GM08714 (cell line): ENCODE measurements around the gene PLEKHM1.

Experiments used
- H3K4me3 ChIP-seq: fragments of 200-500 bp; sonication (Bioruptor generic); 2 replicates; pipeline ENCODE4 v1.5.1; 2014; ENCODE audit warnings: mild to moderate bottlenecking, low read length, inconsistent platforms
- ZNF274 ChIP-seq: IDR thresholded peaks from 2 replicates; pipeline ENCODE4 v1.6.1; 2012; ENCODE audit warnings: mild to moderate bottlenecking, low read depth, low read length

PLEKHM1 gene

GRCh38 chr17:45396496-45397205 lies 93.9 kb downstream of the PLEKHM1 start:
- TF ChIP-seq ZNF274 = no peak
- H3K4me3 ChIP-seq = no peak overlapping the region

- TF ChIP-seq ZNF274 = no peak
- no peak overlapping the region for H3K4me3 ChIP-seq
These were observed 94.7 kb downstream of the PLEKHM1 start for GRCh38 chr17:45395569-45396415.

GRCh38 chr17:45394913-45395568 lies 95.5 kb downstream of the PLEKHM1 start:
- no peak overlapping the region for H3K4me3 ChIP-seq
- no peak for TF ChIP-seq ZNF274

- TF ChIP-seq ZNF274 = no peak
- H3K4me3 ChIP-seq = no peak overlapping the region
These were observed 96.0 kb downstream of the PLEKHM1 start for GRCh38 chr17:45394564-45394912.

GRCh38 chr17:45394091-45394490 lies 96.4 kb downstream of the PLEKHM1 start:
- H3K4me3 ChIP-seq = no peak overlapping the region
- no peak for TF ChIP-seq ZNF274

GRCh38 chr17:45393411-45393810 lies 97.1 kb downstream of the PLEKHM1 start:
- H3K4me3 ChIP-seq = no peak overlapping the region
- TF ChIP-seq ZNF274 = no peak

GRCh38 chr17:45391918-45392317 lies 98.6 kb downstream of the PLEKHM1 start:
- no peak overlapping the region for H3K4me3 ChIP-seq
- no peak for TF ChIP-seq ZNF274

- H3K4me3 ChIP-seq = no peak overlapping the region
- TF ChIP-seq ZNF274 = no peak
These were observed 99.2 kb downstream of the PLEKHM1 start for GRCh38 chr17:45391291-45391690.

- no peak for TF ChIP-seq ZNF274
- H3K4me3 ChIP-seq = no peak overlapping the region
These were observed 101.2 kb downstream of the PLEKHM1 start for GRCh38 chr17:45389354-45389753.

- no peak for TF ChIP-seq ZNF274
- no peak overlapping the region for H3K4me3 ChIP-seq
These were observed 101.8 kb downstream of the PLEKHM1 start for GRCh38 chr17:45388604-45389325.

- no peak overlapping the region for H3K4me3 ChIP-seq
- no peak for TF ChIP-seq ZNF274
These were observed 102.8 kb downstream of the PLEKHM1 start for GRCh38 chr17:45387739-45388138.

- TF ChIP-seq ZNF274 = no peak
- no peak overlapping the region for H3K4me3 ChIP-seq
These were observed 104.3 kb downstream of the PLEKHM1 start for GRCh38 chr17:45386178-45386577.
